ENCODE data around the gene KIF17.

The KIF17 gene

GRCh38 chr1:20731057-20731991 is 13.5 kb upstream of the KIF17 start:
- no peak for FAIRE-seq
- TF ChIP-seq CTCF (IDR thresholded peaks at IDR 0.05; ENCODE audit: insufficient read depth, missing control alignments): no peak
- no peak for DNase-seq (ENCODE audit: insufficient read length, low spot score)

- no peak for TF ChIP-seq CTCF (IDR thresholded peaks at IDR 0.05; ENCODE audit: insufficient read depth, missing control alignments)
- DNase-seq (ENCODE audit: insufficient read length, low spot score): no peak
- no peak for FAIRE-seq
Measured at GRCh38 chr1:20730690-20731056, 12.9 kb upstream of the KIF17 start.

GRCh38 chr1:20729990-20730689 is 12.3 kb upstream of the KIF17 start:
- FAIRE-seq (no peak), DNase-seq (ENCODE audit: insufficient read length, low spot score) (no peak)
- TF ChIP-seq CTCF (IDR thresholded peaks at IDR 0.05; ENCODE audit: insufficient read depth, missing control alignments): no peak

- FAIRE-seq: no peak
- TF ChIP-seq CTCF (IDR thresholded peaks at IDR 0.05; ENCODE audit: insufficient read depth, missing control alignments): no peak
- no peak for DNase-seq (ENCODE audit: insufficient read length, low spot score)
Measured at GRCh38 chr1:20729155-20729931, 11.5 kb upstream of the KIF17 start.

GRCh38 chr1:20728371-20729154 is 10.8 kb upstream of the KIF17 start:
- DNase-seq (ENCODE audit: insufficient read length, low spot score): no peak
- no peak for FAIRE-seq
- no peak for TF ChIP-seq CTCF (IDR thresholded peaks at IDR 0.05; ENCODE audit: insufficient read depth, missing control alignments)

GRCh38 chr1:20727746-20728316 is 10.0 kb upstream of the KIF17 start:
- FAIRE-seq: no peak
- TF ChIP-seq CTCF (IDR thresholded peaks at IDR 0.05; ENCODE audit: insufficient read depth, missing control alignments): no peak
- no peak for DNase-seq (ENCODE audit: insufficient read length, low spot score)
